ENCODE measurements around the gene CLIC4. TPM values are rescaled to one million over a fixed set of nuclear protein-coding genes. Genes with fewer than 3 reads are reported as not detected.

The CLIC4 gene
- total and polyA plus RNA-seq, 9 of the 15 experiments (the other 6 are each of a cell fraction or from before 2014, with no cell fraction given): 16.0 to 67.5 (median 38.4) TPM

DNA sequence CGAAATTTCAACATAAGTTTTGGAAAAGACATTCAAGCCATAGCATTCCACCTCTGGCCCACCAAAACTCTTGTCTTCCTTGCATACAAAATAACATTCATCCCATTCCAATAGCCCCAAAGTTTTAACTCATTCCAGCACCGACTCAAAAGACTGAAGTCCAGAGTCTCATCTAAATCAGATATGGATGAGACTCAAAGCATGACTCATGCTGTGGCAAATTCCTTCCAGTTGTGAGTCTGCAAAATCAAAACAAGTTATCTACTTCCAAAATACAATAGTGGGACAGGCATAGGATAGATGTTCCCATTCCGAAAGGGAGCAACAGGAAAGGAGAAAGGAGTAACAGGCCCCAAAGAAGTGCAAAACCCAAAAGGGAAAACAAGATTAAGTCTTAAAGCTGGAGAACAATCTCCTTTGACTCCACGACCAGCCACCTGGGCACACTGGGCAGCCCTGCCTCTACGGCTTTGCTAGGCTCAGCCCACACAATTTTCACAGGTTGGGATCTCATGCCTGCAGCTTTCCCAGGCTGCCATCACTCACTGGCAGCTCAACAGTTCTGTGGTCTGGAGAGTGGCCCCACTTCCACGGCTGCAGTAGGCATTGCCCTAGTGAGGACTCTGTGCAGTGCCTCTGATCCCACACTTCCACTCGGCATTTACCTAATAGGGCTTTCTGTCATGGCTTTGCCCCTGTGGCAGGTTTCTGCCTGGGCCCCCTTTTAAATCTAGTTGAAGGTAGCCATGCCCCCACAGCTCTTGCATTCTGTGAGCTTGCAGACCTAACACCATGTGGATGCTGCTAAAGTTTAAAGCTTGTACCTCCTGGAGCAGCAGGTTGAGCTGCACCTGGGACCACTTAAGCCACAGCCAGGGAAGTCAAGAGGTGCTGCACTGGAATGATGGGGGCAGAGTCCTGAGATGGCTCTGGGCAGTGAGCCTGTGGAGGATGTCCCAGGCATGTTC lies 133.8 kb downstream of the CLIC4 start (continued):
- TF ChIP-seq TEAD4 (IDR thresholded peaks at IDR 0.05; ENCODE audit: low read length) (peak; percentile 37; the same call in 1 of the 2 replicates), TEAD4 (CRISPR knock-in tag; IDR thresholded peaks at IDR 0.05; ENCODE audit: borderline replicate concordance) (no peak), ETV6 (IDR thresholded peaks at IDR 0.05; ENCODE audit: borderline replicate concordance in 1 of 2, low read depth in 2 of 2, low read length in 1 of 2) (no peak), ETV6 (CRISPR knock-in tag; IDR thresholded peaks at IDR 0.05; ENCODE audit: borderline replicate concordance) (no peak), DPF2 (IDR thresholded peaks at IDR 0.05) (peak; percentile 73), JUN (IDR thresholded peaks at IDR 0.05; ENCODE audit: borderline replicate concordance, low read depth, low read length) (peak; percentile 81), JUN (CRISPR knock-in tag; IDR thresholded peaks at IDR 0.05; ENCODE audit: borderline replicate concordance) (no peak), C11orf30 (IDR thresholded peaks at IDR 0.05; ENCODE audit: low read depth) (peak; percentile 63; the same call in 1 of the 2 replicates), ARID1B (IDR thresholded peaks at IDR 0.05) (peak; percentile 56), NFE2 (IDR thresholded peaks at IDR 0.05; ENCODE audit: low read depth) (peak; percentile 76), MAFG (tag; conservative IDR thresholded peaks at IDR 0.05) (peak; percentile 52), JUND (IDR thresholded peaks at IDR 0.05; ENCODE audit: borderline replicate concordance, low read depth, low read length) (peak; percentile 94), JUND (tag; IDR thresholded peaks at IDR 0.05; ENCODE audit: borderline replicate concordance, low read depth, low read length) (peak; percentile 95), MAFF (IDR thresholded peaks at IDR 0.05; ENCODE audit: low read length) (peak; percentile 10; the same call in 1 of the 2 replicates), JUNB (CRISPR knock-in tag; conservative IDR thresholded peaks at IDR 0.05) (peak; percentile 56), MEIS2 (IDR thresholded peaks at IDR 0.05; ENCODE audit: partially characterized antibody) (no peak), SLC30A9 (CRISPR knock-in tag; IDR thresholded peaks at IDR 0.05) (no peak), NR2C1 (IDR thresholded peaks at IDR 0.05) (no peak), NR2C1 (tag; IDR thresholded peaks at IDR 0.05) (no peak), SOX6 (IDR thresholded peaks at IDR 0.05) (peak; percentile 11; the same call in 1 of the 2 replicates)
- TF ChIP-seq, protein P1, sequence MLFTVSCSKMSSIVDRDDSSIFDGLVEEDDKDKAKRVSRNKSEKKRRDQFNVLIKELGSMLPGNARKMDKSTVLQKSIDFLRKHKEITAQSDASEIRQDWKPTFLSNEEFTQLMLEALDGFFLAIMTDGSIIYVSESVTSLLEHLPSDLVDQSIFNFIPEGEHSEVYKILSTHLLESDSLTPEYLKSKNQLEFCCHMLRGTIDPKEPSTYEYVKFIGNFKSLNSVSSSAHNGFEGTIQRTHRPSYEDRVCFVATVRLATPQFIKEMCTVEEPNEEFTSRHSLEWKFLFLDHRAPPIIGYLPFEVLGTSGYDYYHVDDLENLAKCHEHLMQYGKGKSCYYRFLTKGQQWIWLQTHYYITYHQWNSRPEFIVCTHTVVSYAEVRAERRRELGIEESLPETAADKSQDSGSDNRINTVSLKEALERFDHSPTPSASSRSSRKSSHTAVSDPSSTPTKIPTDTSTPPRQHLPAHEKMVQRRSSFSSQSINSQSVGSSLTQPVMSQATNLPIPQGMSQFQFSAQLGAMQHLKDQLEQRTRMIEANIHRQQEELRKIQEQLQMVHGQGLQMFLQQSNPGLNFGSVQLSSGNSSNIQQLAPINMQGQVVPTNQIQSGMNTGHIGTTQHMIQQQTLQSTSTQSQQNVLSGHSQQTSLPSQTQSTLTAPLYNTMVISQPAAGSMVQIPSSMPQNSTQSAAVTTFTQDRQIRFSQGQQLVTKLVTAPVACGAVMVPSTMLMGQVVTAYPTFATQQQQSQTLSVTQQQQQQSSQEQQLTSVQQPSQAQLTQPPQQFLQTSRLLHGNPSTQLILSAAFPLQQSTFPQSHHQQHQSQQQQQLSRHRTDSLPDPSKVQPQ (CRISPR knock-in tag; IDR thresholded peaks at IDR 0.05; ENCODE audit: borderline replicate concordance): no peak
- TF ChIP-seq, protein P2, sequence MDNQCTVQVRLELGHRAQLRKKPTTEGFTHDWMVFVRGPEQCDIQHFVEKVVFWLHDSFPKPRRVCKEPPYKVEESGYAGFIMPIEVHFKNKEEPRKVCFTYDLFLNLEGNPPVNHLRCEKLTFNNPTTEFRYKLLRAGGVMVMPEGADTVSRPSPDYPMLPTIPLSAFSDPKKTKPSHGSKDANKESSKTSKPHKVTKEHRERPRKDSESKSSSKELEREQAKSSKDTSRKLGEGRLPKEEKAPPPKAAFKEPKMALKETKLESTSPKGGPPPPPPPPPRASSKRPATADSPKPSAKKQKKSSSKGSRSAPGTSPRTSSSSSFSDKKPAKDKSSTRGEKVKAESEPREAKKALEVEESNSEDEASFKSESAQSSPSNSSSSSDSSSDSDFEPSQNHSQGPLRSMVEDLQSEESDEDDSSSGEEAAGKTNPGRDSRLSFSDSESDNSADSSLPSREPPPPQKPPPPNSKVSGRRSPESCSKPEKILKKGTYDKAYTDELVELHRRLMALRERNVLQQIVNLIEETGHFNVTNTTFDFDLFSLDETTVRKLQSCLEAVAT (IDR thresholded peaks at IDR 0.05): no peak

All from K562 (cell line).